GM21786 (cell line): ENCODE results near the gene DENND6A.
"Not testable (repeated sequence)": the region's sequence is repeated elsewhere in the genome, so short reads cannot be mapped to it uniquely, and the experiment has no call there.

Experiments
- ATAC-seq: cut with Tn5 transposase; IDR thresholded peaks from one replicate; pipeline ENCODE4 v1.9.1; 2021; ENCODE audit not compliant: unreplicated experiment

DENND6A gene

DNA sequence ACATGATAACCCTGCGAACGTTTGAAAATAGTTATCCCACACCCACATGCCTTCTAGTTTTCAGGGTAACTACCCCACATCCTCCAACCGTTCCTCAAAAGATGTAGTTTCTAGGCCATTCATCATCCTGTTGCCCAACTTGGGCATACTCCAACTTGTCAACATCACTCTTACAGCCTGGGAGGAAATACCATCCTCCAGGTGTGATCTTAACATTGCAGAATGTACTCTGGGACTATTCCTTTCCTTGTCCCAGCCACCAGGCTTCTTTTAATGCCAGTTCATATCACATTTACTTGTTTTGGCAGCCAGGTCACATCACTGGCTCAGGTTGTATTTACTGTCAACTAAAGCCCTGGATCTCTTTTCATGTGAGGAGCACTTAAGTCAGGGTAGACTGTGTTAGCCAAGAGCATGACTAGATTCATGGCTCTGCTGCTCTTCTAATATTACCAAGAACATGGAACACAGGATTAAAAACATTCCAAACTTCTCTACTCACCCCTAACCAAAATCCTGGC is 4.0 kb upstream of the DENND6A start:
- no peak for ATAC-seq

DNA sequence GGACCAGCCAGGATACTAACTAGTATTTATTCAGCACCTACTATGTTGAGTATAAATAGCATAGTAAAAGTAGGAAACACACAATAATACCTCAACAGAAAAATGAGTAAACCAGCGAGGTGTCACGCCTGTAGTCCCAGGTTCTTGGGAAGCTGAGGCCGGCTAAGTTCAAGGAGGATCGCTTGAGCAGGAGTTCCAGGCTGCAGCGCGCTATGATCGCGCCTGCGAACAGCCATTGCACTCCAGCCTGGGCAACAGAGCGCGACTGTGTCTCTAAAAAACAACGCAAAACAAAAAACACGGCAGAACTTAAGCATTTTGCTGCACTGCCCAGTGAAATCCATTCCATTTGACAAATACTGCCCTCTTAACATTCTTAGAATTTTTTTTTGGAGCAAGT is 1.3 kb upstream of the DENND6A start:
- no peak for ATAC-seq

DNA sequence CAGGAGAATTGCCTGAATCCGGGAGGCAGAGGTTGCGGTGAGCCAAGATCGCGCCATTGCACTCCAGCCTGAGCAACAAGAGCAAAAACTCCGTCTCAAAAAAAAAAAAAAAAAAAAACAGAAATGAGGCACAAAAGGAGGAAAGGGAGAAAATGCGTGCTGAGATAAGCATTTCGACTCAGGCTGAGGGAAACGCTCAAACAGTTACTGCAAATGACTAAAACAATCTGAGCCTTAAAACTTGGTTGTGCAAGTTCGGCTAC is 813 bp downstream of the DENND6A start:
- ATAC-seq, result not testable (repeated sequence)

DNA sequence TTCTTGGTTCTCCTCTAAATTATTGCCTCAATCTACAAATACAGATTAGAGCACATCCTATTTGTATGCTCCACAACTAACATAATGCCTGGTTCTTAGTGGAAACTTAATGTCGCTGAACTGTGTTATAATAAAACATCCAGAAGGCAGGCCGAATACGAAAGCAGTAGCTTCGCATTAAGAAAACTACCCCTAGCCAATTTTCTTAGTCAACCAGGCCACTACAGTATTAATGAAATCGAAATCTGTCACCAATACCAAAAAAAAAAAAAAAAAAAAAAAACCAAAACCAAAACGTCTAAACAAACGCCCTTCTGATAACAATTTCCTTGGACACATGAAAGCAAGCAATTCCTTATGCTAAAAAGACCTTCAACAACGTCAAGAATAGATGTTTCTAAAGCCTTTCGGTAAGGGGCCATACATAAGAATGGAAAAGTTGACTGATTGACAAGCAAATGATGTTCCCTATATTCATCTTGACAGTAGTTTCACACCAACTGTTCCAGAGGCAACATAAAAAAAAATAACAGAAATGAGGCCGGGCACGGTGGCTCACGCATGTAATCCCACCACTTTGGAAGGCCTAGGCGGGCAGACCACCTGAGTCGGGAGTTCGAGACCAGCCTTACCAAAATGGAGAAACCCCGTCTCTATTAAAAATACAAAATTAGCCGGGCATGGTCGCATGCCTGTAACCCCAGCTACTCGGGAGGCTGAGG is 1.3 kb downstream of the DENND6A start:
- no peak for ATAC-seq

DNA sequence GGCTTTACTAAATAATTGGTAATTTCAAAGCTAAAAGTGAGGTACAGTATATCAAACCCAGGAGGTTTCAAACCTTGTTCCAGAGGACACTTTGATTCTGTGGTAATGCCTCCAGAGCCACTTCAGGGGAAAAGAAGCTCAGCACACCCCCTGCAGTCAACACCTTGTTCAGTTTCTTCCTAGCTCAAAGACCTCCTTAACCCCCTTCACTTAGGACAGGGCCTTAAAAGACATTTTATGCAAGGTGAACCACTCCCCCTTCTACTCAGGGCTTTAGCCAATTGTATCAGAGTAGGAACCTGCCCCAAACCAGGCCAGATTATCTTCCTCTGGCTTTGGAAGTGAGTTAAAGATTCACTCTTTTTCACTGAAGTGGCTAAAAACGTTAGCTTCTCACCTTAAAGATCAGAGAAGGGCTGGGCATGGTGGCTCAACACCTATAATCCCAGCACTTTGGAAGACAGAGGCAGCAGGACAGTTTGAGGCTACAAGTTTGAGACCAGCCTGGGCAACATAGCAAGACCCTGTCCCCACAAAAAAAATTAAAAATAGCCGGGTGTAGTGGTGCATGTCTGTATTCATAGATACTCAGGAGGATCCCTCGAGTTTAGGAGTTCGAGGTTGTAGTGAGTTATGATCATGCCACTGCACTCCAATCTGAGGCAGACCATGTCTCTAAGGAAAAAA is 3.4 kb downstream of the DENND6A start:
- ATAC-seq, result no peak

DNA sequence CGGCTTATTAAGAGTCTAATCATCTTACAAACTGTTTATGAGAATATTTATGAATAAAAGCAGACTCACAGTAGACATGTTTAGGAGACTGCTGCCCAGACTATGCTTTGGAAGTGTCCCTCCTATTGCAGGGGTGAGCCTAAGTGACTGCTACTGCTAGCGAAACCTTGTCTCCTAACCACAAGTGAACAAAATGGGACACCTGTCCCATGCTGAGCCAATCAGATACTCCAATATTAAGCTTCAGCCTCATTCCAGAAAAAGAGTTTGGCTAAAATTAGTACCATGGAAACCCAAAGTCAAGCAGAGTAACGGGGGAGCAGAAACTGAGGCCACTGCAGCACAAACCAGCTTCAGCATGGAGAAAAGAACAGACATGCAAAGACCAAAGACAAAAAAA is 4.6 kb downstream of the DENND6A start:
- no peak for ATAC-seq

DNA sequence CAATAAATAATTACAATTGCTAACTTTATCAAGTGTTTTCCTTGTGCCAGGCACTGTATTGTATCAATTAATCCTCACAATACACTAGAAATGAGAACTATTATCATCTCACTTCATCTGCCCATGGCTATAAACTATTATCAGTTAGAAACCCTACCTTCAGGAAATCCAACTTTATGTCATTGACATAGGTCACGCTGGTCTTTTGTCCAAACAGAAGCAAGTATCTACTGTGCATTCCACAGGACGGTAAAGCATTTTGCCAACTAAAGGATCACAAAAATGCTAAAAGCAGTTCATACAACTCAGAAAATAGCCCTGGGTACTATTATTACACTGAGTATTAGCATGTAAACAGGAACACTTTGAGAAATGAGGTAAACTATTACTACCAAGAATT is 9.6 kb downstream of the DENND6A start:
- no peak for ATAC-seq

DNA sequence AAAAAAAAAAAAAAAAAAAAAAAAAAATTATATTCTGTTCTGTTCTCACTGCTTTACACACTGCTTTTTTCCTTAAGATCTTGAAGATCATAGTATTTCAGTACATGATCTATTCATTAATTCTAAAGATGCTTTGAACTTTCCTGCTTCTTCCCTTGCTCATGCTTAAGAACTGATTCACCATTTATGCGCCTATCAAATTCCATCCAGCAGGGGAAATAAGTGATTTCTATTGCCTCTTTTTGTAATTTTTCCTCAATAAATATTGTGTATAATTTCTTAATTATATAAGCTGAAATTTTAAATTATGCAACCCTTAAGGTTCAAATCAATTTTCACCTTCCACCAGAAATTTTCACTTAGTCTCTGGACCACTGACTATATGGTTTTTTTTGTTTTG is 10.6 kb downstream of the DENND6A start:
- ATAC-seq, result no peak

DNA sequence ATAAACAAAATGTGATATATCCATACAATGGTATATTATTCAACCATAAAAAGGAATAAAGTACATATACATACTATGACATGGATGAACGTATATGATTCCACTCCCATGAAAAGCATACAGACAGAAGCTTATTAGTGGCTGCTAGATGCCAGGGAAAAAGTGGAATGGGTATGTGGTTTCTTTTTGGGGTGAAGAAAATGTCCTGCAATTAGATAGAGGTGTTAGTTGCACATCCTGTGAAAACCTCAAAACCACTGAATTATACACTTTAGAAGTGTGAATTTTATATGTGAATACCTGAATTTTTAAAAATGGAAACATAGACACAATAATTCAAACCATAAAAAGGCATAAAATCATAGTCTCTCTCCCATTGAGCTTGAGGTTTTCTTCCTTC is 11.2 kb downstream of the DENND6A start:
- ATAC-seq, result no peak

DNA sequence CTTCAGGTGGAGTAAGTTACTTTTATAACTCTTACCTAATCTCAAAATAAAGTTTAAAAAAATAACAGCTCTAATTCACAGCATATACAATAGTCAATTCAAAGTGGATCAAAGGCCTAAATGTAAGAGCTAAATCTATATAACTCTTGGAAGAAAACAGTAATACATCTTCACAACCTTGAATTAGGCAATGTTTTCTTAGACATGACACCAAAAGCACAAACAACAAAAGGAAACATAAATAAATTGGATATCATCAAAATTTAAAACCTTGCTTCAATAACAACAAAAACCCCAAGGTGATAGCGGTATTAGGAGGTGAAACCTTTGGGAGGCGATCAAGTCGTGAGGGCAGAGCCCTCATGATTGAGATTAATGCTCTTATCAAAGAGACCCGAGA is 12.8 kb downstream of the DENND6A start:
- no peak for ATAC-seq

DNA sequence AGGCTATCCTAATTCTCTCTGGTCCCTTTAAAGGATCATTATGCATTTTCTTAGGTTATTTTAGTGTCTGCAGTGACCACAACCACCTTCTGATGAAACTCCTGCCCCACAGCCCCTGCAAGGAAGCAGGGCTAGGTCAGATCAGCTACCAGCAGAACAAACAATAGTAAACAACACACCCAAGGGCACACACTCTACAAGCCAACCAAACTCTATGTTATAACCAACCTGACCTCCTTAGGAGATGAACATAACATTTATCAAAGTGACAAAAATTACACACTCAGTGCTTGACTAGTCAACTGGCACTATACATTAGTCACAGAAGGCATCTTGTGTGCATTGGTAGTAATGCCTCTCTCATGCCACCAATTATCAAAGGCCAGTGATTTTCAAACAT is 17.3 kb downstream of the DENND6A start:
- no peak for ATAC-seq

DNA sequence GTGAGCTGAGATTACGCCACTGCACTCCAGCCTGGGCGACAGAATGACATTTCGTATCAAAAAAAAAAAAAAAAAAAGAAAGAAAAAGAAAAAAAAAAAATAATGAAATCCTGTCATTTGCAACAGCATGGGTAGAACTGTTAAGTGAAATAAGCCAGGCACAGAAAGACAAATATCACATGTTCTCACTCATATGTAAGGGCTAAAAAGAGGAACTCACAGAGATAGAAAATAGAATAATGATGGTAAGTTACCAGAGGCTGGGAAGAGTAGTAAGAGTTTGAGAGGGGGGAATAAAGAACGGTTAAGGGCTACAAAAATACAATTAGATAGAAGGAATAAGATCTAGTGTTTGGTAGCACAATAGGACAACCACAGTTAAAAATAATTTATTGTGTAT is 19.7 kb downstream of the DENND6A start:
- no peak for ATAC-seq

DNA sequence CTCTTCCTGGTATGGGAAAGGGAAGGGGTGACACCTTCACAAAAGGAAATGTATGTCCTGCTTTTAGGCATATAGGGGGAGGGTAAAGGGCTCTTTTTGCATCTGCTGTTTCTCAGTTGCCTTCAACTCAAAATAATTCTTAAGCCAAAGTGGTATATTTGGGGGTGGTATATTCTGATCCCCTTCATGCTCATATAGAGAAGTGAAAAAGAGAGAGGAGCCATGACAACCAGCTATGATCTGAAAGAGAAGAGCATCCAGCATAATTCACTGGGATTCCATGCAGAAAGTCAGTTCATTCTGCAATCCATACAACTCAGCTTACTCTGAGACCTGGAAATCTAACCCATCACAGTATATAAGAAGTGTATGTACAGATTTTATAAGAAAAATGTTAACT is 22.3 kb downstream of the DENND6A start:
- no peak for ATAC-seq

DNA sequence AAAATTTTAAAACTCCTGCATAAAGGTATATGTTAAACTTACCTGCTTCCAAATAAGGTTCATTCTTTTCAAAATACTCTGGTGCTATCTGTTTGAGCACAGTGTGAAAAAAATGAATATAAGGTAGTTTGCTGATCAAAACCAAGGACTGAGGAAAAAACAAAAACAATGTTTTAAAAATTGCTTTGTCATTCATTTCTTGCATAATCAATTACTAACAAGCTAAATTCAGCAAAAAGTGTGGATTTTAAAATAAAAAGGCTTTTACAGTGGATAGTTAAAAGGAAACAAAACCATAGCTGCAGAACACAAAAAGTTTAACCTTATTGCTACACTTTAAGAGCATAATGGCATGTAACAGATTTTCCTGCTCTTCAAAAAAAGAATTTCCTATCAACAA is 31.5 kb downstream of the DENND6A start:
- no peak for ATAC-seq

DNA sequence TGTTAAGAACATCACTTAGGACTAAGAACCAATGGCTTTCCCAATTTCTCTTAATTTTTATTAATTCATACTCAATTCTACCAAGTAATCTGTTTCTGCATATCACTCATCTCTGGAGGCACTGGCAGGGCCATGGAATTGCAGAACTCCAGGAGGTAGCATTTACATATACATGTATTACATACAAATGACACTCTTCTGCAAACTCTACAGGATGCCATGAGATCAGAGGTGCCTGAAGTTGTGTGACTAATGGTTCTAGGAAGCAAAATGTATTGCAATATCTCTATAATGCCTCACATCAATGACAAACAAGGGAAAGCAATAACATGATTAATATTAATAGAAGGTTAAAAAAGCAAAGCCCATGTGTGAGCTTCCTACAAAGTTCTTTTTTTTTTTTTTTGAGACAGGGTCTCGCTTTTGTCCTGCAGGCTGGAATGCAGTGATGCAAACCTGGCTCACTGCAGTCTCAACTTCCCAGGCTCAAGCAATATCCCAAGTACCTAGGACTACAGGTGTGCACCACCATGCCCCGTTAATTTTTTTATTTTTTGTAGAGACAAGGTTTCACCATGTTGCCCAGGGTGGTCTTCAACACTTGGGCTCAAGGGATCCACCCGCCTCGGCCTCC is 33.0 kb downstream of the DENND6A start:
- no peak for ATAC-seq

DNA sequence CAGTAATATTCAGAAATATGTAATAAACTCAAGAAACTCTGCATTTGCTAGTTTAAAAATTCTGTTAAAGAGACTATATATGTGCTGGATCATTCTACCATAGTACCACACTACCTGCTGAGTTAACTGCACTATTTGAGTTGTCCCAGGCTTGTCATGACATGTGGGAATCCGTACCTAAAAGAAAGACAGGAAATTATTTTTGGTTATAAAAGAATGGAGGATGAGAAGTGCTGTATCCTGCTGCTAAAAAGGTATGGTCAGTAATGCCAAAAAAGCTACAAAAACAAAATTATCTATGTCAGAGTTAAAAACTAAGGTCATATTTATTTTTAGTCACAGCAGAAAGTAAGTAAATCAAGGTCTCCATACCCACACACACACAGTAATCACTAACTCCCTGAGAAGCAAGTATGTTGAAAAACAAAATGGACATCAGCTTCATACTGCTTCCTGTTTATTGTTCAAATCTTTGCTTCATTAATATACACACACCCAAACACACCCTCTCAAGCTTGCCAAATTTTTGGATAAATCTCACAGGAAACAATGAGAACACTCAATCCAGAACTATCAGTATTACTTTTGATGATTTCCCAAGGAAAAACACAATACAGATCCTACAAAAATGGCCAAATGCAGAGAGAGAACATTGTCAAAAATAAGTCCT is 33.7 kb downstream of the DENND6A start:
- no peak for ATAC-seq

DNA sequence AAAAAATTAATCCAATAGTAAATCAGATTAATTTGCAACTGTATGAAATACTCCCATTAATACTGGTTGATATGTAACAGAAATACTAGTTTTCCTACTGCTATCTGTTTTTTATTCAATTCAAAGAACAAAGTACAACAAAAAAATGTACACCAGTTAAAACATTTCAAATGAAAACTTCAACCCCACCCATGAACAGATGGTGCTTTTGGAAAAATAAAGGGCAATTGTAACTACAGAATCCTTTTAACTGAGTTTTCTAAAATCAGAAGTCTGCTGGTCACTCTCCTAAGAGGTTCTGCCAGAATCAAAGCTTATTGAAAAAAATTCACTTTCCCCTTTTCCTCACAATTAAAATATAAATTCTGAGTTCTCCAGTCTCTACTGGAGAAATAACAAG is 34.3 kb downstream of the DENND6A start:
- no peak for ATAC-seq

DNA sequence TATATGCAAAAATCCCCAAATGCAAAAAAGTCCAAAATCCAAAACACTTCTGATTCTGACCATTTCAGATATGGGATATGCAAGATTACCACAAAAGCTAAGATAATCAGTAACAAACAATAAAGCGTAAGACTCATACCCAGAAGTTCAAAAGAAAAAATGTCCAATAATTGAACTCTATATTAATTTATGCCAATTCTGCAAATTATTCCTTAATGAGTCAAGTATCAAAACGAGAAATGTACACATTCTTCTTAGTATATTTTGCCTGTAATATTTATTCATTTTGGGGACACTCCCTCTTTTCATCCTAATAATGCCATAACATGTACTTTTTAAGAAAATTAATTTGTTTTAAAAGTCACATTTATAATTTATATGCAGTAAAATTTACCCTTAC is 37.1 kb downstream of the DENND6A start:
- no peak for ATAC-seq

DNA sequence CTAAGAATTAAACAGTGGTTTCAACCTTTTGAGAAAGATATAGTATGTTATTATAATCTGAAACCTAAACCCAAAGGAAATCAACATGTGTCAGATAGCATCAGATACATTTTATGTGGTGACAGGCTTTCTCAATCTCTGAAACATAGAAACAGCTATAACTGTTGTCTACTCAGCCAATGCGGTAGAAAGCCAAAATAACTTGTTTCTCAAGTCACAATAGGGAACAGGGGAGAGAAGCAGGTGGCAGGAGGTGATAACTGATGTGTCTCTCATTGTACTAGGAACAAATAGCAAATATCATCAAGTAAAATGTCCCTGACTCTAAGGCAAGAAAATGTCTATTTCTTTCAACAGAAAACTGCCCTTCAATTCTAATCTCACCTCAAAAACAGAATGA is 38.6 kb downstream of the DENND6A start:
- no peak for ATAC-seq

DNA sequence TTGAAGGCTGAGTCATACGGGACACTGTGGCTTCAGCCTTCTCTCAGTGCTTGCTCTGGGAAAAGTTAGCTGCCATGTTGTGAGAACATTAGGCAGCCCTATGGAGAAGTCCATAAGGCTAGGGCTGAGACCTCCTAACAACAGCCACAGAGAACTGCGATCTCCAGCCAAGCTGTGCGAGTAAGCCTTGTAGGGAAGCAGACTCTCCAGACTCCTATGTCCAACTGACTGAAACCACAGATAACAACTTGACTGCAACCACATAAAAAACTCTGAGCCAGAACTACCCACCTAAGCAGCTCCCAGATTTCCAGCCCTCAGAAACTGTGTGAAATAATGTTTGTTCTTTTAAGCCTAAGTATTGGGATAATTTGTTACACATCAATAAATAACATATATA is 40.7 kb downstream of the DENND6A start:
- no peak for ATAC-seq

DNA sequence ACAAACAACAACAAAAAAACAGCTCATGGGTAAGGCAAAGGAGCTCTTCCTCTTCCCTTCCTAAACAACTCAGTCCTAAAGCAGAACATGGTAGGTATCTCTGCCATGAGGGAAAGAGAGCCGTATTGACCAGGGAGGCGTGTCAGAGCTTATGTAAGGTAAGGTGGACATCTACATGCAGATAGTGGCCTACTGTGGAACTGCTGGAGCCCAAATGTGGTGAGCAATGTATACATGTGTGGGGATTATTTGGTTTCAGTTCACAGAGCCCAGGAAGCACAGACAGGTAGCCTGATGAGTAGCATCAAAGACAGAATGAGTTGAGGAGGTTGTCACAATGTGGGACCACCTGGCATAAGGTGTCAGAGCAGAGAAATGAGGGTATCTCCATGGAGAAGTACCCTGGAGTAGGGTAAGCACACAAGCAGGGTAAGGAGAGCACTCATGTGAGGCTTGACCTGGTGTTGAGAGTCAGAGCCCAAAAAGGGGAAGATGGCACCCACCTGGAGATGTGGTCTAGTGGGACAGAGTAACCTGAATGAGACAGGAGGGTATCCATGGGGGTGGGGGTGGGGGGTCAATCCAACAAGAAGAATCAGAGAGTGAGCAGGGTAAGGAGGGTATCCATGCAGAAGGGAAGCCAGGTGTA is 45.5 kb downstream of the DENND6A start:
- no peak for ATAC-seq
